HG03442 (cell line): Measurements from ENCODE around the gene MATCAP1.

ENCODE experiments used
- ATAC-seq: cut with Tn5 transposase; IDR thresholded peaks from one replicate; pipeline ENCODE4 v1.9.1; 2021; ENCODE audit warnings: mild to moderate bottlenecking, moderate library complexity; ENCODE audit not compliant: unreplicated experiment

Gene MATCAP1

DNA sequence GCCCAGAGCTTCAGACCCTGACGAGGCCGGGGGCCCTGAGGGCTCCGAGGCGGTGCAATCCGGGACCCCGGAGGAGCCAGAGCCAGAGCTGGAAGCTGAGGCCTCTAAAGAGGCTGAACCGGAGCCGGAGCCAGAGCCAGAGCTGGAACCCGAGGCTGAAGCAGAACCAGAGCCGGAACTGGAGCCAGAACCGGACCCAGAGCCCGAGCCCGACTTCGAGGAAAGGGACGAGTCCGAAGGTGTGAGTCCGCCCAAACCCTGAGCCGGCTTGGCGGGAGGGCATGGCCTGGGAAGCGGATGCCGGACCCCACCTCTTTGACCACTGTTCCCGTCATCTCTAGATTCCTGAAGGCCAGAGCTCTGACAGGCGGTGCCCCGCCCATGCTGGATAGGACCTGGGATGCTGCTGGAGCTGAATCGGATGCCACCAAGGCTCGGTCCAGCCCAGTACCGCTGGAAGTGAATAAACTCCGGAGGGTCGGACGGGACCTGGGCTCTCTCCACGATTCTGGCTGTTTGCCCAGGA is 9.0 kb downstream of the MATCAP1 start:
- ATAC-seq = no peak

GRCh38 chr16:67173808-67174705 is 9.7 kb downstream of the MATCAP1 start:
- ATAC-seq = peak; percentile 26

GRCh38 chr16:67173323-67173722 is 10.4 kb downstream of the MATCAP1 start:
- ATAC-seq = no peak

DNA sequence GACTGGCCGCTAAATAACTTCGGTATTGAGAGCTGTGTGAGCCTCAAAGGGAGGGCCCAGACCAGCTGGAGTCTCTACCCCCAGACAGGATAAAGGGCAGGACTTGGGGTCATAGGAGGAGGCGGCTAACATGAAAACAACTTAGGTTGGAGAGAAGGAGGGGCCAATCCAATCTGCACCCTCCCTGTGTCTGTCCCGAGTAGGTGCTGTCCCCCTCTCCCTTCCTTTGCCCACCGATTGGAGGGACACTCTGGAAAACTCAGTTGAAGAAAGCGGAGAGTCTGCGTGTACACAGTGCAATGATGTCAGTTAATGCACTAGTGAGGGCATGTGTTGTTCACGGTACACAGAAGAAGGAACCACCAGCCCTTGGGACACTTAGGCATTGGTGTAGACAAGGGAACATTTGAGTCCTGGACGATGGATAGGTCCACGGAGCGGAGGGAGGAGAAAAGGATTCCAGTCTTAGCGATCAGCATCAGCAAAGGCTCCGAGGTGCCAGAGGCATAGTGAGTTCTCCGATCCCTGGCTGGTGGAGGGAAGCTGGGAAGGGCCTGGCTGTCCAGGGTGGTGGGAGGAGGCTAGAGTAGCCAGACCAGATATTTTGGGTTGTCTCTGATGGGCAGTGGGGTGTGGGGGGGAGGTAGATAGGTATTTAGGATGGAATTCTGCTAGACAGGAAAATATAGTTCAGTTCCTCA is 12.7 kb downstream of the MATCAP1 start:
- ATAC-seq = peak; percentile 5

- peak; percentile 46 for ATAC-seq
Measured at GRCh38 chr16:67170168-67170948, 13.4 kb downstream of the MATCAP1 start, which contains the start of gene NOL3. TSS of gene NOL3 (plus strand) at chr16:67170538.

DNA sequence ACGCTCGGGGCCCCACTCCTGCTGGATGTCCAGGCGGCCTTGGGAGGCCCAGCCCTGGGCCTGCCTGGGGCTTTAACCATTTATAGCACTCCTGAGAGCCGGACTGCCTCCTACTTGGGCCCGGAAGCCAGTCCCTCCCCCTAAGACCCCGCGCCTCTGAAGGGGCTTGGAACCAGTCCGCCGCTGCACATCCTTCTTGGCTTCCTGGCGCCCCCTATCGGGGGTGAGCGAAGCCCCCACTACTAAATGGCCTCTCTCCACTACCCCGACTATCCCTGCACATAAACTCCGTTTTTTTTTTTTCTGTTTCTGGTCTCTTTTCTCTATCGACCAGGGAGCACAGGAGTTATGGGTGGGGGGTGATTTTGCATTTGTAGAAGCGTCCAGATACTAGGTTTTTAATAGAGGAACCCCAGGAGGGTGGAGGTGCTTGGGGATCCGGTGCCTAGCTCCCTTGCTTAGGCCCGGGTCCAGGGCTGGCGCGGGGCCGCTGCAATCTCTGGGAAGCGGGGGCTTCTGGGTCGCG is 14.1 kb downstream of the MATCAP1 start:
- no peak for ATAC-seq

- ATAC-seq = no peak
Measured at GRCh38 chr16:67169011-67169451, 14.7 kb downstream of the MATCAP1 start.

GRCh38 chr16:67167588-67167987 is 16.2 kb downstream of the MATCAP1 start:
- ATAC-seq = no peak

GRCh38 chr16:67166598-67167168 is 17.1 kb downstream of the MATCAP1 start:
- ATAC-seq = no peak

DNA sequence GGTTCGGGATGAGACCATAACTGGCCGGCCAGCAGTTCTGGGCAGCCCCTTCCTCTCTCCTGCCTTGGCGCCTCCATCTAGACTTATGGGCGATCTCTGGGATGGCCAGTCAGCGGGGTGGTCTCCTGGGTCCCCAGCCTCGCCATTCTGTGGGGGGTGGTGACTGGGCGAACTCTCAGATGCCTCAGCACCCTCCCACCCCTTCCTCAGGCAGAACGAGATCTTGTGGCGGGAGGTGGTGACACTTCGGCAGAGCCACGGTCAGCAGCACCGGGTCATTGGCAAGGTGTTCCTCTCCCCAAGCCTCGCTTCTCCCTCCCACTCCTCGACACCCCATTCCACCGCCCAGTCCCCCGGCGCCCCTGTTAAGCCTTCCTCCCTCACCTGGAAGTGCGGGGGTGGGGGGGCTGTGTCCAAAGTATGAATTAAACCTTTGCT is 17.6 kb downstream of the MATCAP1 start:
- ATAC-seq = no peak

DNA sequence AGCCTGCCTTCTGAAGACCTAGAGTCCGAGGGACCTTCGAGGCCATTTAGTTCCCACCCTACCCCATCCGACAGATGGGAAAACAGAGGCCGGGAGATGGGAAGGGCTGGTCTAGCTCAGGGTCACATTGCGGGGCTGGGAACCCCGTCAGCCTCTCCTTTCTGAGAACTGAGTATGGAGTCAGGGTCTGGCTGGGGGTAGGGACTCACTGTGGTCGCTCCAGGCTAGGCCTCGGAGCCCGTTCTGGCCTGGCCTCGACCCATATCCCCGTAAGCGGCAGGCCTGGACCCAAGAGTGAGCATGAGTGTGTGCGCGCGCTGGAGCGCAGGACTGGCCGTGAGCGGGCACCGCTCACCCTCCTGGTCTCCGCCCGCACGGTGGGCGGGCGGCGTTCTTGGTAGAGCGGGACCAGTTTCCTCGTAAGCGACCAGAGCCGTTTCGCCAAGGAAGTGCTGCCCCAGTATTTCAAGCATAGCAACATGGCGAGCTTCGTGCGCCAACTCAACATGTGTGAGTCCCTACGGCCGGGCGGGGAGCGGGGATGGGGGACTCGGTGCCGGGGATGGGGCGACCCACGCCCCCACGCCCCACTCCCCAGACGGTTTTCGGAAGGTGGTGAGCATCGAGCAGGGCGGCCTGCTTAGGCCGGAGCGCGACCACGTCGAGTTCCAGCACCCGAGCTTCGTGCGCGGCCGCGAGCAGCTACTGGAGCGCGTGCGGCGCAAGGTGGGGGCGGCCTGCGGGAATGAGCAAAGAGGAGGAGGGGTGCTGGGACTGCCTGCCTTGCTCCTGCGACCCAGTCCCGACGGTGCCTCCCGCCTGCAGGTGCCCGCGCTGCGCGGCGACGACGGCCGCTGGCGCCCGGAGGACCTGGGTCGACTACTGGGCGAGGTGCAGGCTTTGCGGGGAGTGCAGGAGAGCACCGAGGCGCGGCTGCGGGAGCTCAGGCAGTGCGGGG is 18.4 kb downstream of the MATCAP1 start:
- no peak for ATAC-seq

- ATAC-seq = no peak
Measured at GRCh38 chr16:67164599-67165061, 19.1 kb downstream of the MATCAP1 start, which contains the start of gene HSF4. TSS of gene HSF4 (plus strand) at chr16:67164745. CDS start at chr16:67164812, 67 bp downstream.

DNA sequence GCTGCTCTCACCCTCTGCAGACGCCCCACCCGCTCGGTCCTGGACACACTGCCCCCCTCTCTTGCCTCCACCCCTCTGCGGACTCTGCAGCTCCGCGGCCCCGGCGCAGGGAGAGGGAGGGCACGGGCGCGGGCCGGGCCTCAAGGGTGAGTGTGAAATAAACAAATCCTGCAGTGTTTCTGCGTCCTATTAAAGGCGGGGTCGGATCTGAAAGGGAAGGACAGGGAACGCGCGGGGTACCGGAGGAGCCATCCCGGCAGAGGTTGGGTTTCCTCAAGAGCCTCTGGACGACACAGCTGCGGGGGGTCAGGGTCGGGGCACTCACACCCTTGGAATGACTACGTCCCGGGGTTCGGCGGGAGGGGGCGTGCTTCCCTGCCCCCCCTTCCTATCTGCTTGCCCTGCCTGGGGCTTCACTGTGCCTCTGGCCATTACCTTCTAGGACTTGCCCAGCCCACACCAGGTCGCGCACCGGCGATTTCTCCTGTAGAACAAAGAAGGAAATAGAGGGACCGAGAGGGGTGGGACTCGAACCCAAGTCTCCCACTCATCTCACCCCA is 19.7 kb downstream of the MATCAP1 start:
- ATAC-seq = no peak

GRCh38 chr16:67163164-67163998 is 20.4 kb downstream of the MATCAP1 start:
- ATAC-seq = no peak

GRCh38 chr16:67162506-67163163 is 21.1 kb downstream of the MATCAP1 start:
- no peak for ATAC-seq

- no peak for ATAC-seq
Measured at GRCh38 chr16:67161595-67162058, 22.1 kb downstream of the MATCAP1 start.
